H9 (cell line): ENCODE measurements around the gene ERC2. TPM values are rescaled to one million over a fixed set of nuclear protein-coding genes. Genes with fewer than 3 reads are reported as not detected.

ENCODE experiments used
- DNase-seq: peaks from one replicate; pipeline ENCODE4 v3.0.0-alpha.2; 2017
- H2AFZ ChIP-seq: one replicate; pipeline ENCODE4 v1.6.1; 2013; ENCODE audit warnings: mild to moderate bottlenecking, low read length, control low read depth, moderate library complexity
- H2AK5ac ChIP-seq: 2 replicates; pipeline ENCODE4 v1.6.1; 2013; ENCODE audit warnings: low read length, control low read depth, mixed read lengths; ENCODE audit not compliant: insufficient read length
- H2BK120ac ChIP-seq: one replicate; pipeline ENCODE4 v1.6.1; 2013; ENCODE audit warnings: low read depth, mild to moderate bottlenecking, low read length, control low read depth, inconsistent platforms; ENCODE audit not compliant: poor library complexity, severe bottlenecking
- H2BK12ac ChIP-seq: 2 replicates; pipeline ENCODE4 v1.6.1; 2013; ENCODE audit warnings: low read length, control low read depth, mixed read lengths, low read depth; ENCODE audit not compliant: insufficient read length
- H2BK15ac ChIP-seq: 2 replicates; pipeline ENCODE4 v1.6.1; 2013; ENCODE audit warnings: low read depth, low read length, control low read depth
- H2BK20ac ChIP-seq: one replicate; pipeline ENCODE4 v1.6.1; 2013; ENCODE audit warnings: low read depth, mild to moderate bottlenecking, low read length, control low read depth, inconsistent platforms; ENCODE audit not compliant: poor library complexity, severe bottlenecking
- H2BK5ac ChIP-seq: 2 replicates; pipeline ENCODE4 v1.6.1; 2013; ENCODE audit warnings: low read length, control low read depth, mixed read lengths; ENCODE audit not compliant: insufficient read length
- H3K14ac ChIP-seq: 2 replicates; pipeline ENCODE4 v1.6.1; 2013; ENCODE audit warnings: low read length, control low read depth; ENCODE audit not compliant: insufficient read depth
- H3K18ac ChIP-seq: 2 replicates; pipeline ENCODE4 v1.6.1; 2013; ENCODE audit warnings: low read depth, mild to moderate bottlenecking, mixed read lengths, low read length, control low read depth; ENCODE audit not compliant: insufficient read length
- H3K23ac ChIP-seq: 2 replicates; pipeline ENCODE4 v1.6.1; 2013; ENCODE audit warnings: low read length, control low read depth, mixed read lengths, low read depth; ENCODE audit not compliant: insufficient read length
- H3K23me2 ChIP-seq: 2 replicates; pipeline ENCODE4 v1.6.1; 2013; ENCODE audit warnings: low read depth, mild to moderate bottlenecking, mixed read lengths, low read length, control low read depth; ENCODE audit not compliant: insufficient read length, poor library complexity, severe bottlenecking
- H3K27ac ChIP-seq: 2 replicates; pipeline ENCODE4 v1.5.1; 2013; ENCODE audit warnings: low read length, control low read depth, mixed read lengths, low read depth; ENCODE audit not compliant: insufficient read length
- H3K27me3 ChIP-seq: 2 replicates; pipeline ENCODE4 v1.6.1; 2013; ENCODE audit warnings: low read length, control low read depth, inconsistent platforms; ENCODE audit not compliant: insufficient read depth
- H3K4ac ChIP-seq: 2 replicates; pipeline ENCODE4 v1.6.1; 2013; ENCODE audit warnings: low read depth, mild to moderate bottlenecking, control low read depth, inconsistent platforms, low read length, moderate library complexity
- H3K4me1 ChIP-seq: 2 replicates; pipeline ENCODE4 v1.6.1; 2013; ENCODE audit warnings: low read length, control low read depth, inconsistent platforms; ENCODE audit not compliant: insufficient read depth
- H3K4me2 ChIP-seq: 2 replicates; pipeline ENCODE4 v1.6.1; 2013; ENCODE audit warnings: low read length, control low read depth, mixed read lengths; ENCODE audit not compliant: insufficient read length, insufficient read depth
- H3K56ac ChIP-seq: 2 replicates; pipeline ENCODE4 v1.6.1; 2013; ENCODE audit warnings: low read depth, mild to moderate bottlenecking, mixed read lengths, low read length, control low read depth; ENCODE audit not compliant: insufficient read length
- H3K79me1 ChIP-seq: 2 replicates; pipeline ENCODE4 v1.6.1; 2013; ENCODE audit warnings: low read depth, mild to moderate bottlenecking, moderate library complexity, low read length, control low read depth, inconsistent platforms; ENCODE audit not compliant: insufficient read depth, poor library complexity, severe bottlenecking
- H3K79me2 ChIP-seq: 2 replicates; pipeline ENCODE4 v1.6.1; 2013; ENCODE audit warnings: low read length, control low read depth, inconsistent platforms; ENCODE audit not compliant: insufficient read depth
- H3K9ac ChIP-seq: 2 replicates; pipeline ENCODE4 v1.6.1; 2013; ENCODE audit warnings: low read length, control low read depth, mixed read lengths; ENCODE audit not compliant: insufficient read length; ENCODE audit errors: extremely low read depth
- H3K9me3 ChIP-seq: one replicate; pipeline ENCODE4 v1.6.1; 2013; ENCODE audit warnings: low read depth, low read length, inconsistent platforms; ENCODE audit not compliant: control insufficient read depth
- H3T11ph ChIP-seq: one replicate; pipeline ENCODE4 v1.6.1; 2013; ENCODE audit warnings: mild to moderate bottlenecking, low read length, control low read depth, inconsistent platforms
- H4K20me1 ChIP-seq: one replicate; pipeline ENCODE4 v1.6.1; 2013; ENCODE audit not compliant: control insufficient read depth, insufficient read length, insufficient read depth
- H4K5ac ChIP-seq: 2 replicates; pipeline ENCODE4 v1.6.1; 2013; ENCODE audit warnings: low read depth, mild to moderate bottlenecking, mixed read lengths, low read length, control low read depth; ENCODE audit not compliant: insufficient read length
- H4K8ac ChIP-seq: replicated peaks from 2 replicates; pipeline ENCODE4 v1.6.1; 2013; ENCODE audit warnings: low read length, control low read depth, mixed read lengths, low read depth; ENCODE audit not compliant: insufficient read length
- H4K91ac ChIP-seq: 2 replicates; pipeline ENCODE4 v1.6.1; 2013; ENCODE audit warnings: low read depth, mild to moderate bottlenecking, moderate library complexity, mixed read lengths, low read length, control low read depth; ENCODE audit not compliant: insufficient read length
- H3K27ac Mint-ChIP-seq, 3 experiments: 2 replicates in 2 of 3; 3 replicates in 1 of 3; pipeline ENCODE4 v1.8.0; 2020 to 2021; ENCODE audit warnings: mixed read lengths in 3 of 3, mild to moderate bottlenecking in 1 of 3, moderate library complexity in 1 of 3
- H3K27me3 Mint-ChIP-seq: 2 replicates; pipeline ENCODE4 v1.8.0; 2021; ENCODE audit warnings: low read depth, mild to moderate bottlenecking, moderate library complexity, mixed read lengths
- H3K36me3 Mint-ChIP-seq, 3 experiments: 2 replicates in 2 of 3; 3 replicates in 1 of 3; pipeline ENCODE4 v1.8.0; 2020 to 2021; ENCODE audit warnings: low read depth in 3 of 3, mixed read lengths in 3 of 3; ENCODE audit not compliant: insufficient read depth in 1 of 3
- H3K4me1 Mint-ChIP-seq, 2 experiments: 2 replicates each; pipeline ENCODE4 v1.8.0; 2020; ENCODE audit warnings: mixed read lengths in 2 of 2
- H3K4me3 Mint-ChIP-seq, 2 experiments: 2 replicates in 1 of 2; 3 replicates in 1 of 2; pipeline ENCODE4 v1.8.0; 2020 to 2021; ENCODE audit warnings: mild to moderate bottlenecking in 2 of 2, mixed read lengths in 2 of 2, moderate library complexity in 1 of 2
- H3K9me3 Mint-ChIP-seq, 2 experiments: 2 replicates in 1 of 2; 3 replicates in 1 of 2; pipeline ENCODE4 v1.8.0; 2020; ENCODE audit warnings: mild to moderate bottlenecking in 2 of 2, mixed read lengths in 2 of 2, moderate library complexity in 1 of 2
- CTCF ChIP-seq: fragments of 200-600 bp; sonication (generic); conservative IDR thresholded peaks from 3 replicates; pipeline ENCODE4 v1.8.0; 2021; ENCODE audit warnings: antibody characterized with exemption, mild to moderate bottlenecking
- WGBS: extraction: QIAGEN DNeasy Blood & Tissue Kit; methylation state at CpG from one replicate; pipeline ENCODE4 v1.1.7; 2013; ENCODE audit warnings: missing lambda C conversion rate, low lambda C conversion rate, mixed read lengths; ENCODE audit not compliant: insufficient read length; ENCODE audit errors: extremely low coverage; 5-methylcytosine and 5-hydroxymethylcytosine counted together
- total RNA-seq: library from RNA; stranded (reverse); gene quantifications from 2 replicates; pipeline ENCODE4 v1.2.1, GENCODE V29; 2021

ERC2 gene
- total RNA-seq, 1 experiment from 2014 or later, result 15.4 TPM

GRCh38 chr3:56133423-56133822 is 334.8 kb downstream of the ERC2 start:
- Histone ChIP-seq H3K79me2 (no peaks in the 10 kb centered on the region), H2AK5ac (no peak overlapping the region), H4K91ac (no peak overlapping the region), H2BK120ac (no peak overlapping the region), H3K56ac (no peak overlapping the region), H3K27ac (no peak overlapping the region), H3K18ac (no peak overlapping the region), H2BK12ac (no peak overlapping the region), H3K9me3 (no peaks in the 10 kb centered on the region), H3K27me3 (no peaks in the 10 kb centered on the region), H2AFZ (no peak overlapping the region), H3K4me2 (no peak overlapping the region), H3K14ac (no peak overlapping the region), H3K23ac (no peak overlapping the region), H3K9ac (no peak overlapping the region), H3K23me2 (no peaks in the 10 kb centered on the region), H3K4me1 (peaks cover 3% of the 10 kb centered on the region; the same call in 1 of the 2 replicates), H4K20me1 (no peaks in the 10 kb centered on the region), H3T11ph (no peak overlapping the region), H2BK20ac (no peak overlapping the region), H3K4ac (no peak overlapping the region), H4K8ac (no peak overlapping the region), H3K79me1 (no peaks in the 10 kb centered on the region), H4K5ac (no peak overlapping the region), H2BK5ac (no peak overlapping the region), H2BK15ac (no peak overlapping the region)
- no peak for DNase-seq
- no peak for TF ChIP-seq CTCF
- whole genome bisulfite sequencing, result no CpG with 5 or more reads among the region's 2 CpGs
- no peak overlapping the region for H3K4me3 Mint-ChIP-seq
- H3K27me3 Mint-ChIP-seq, result no peaks in the 10 kb centered on the region
- H3K9me3 Mint-ChIP-seq, result no peaks in the 10 kb centered on the region
- peaks cover 0 to 4% (median 0%) of the 10 kb centered on the region in 3 experiments; a peak in 1 of 7 replicates for H3K36me3 Mint-ChIP-seq
- no peak overlapping the region for H3K27ac Mint-ChIP-seq
- H3K4me1 Mint-ChIP-seq, result peaks cover 23 to 37% of the 10 kb centered on the region in 2 experiments
